Spleen (tissue), 7 donors: ENCODE measurements around the gene RSF1.

ENCODE experiments used
- CTCF ChIP-seq, 11 experiments: fragments of 200-600 bp in 7 of 11; fragments of 450-650 bp in 4 of 11; sonication (generic) in 4 of 11; IDR thresholded peaks in 8 of 11; conservative IDR thresholded peaks in 3 of 11; 1 replicate in 7 of 11; 2 replicates in 4 of 11; pipeline versions ENCODE4 v1.4.0 to v1.8.0; 2016 to 2021; ENCODE audit warnings: antibody characterized with exemption in 11 of 11, inconsistent platforms in 4 of 11, mild to moderate bottlenecking in 1 of 11
- POLR2AphosphoS5 ChIP-seq, 3 donors: sonication (generic); formaldehyde crosslinking; IDR thresholded peaks; one replicate each; pipeline ENCODE4 v1.5.1; 2017; ENCODE audit warnings: antibody characterized with exemption in 3 of 3
- donor health status: DM: no; HTN: no; CAD: no; lungs with moderate emphysema.
- donor health status: DM: no; HTN: no; CAD: no.
- donor health status: DM: no; HTN: no; CAD: no.

DNA sequence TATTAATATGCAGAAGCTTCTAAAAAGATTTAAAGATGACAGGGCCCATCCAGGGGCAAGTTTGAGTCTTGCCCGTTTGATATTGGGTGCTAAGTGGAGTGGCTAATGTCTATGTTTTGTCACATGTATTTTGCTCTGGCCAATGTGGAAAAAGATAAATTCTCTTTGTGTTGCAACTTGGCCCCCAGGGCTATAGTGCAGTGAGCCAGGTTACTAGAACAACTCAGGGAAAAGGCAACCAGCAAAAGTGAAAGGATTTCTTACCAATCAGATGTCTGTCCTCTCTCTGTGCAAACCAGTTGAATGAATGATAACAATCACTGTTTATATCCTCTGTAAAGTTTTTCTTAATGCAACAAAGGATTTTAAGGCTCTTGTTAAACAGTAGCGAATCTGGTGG lies 178.3 kb downstream of the RSF1 start:
- TF ChIP-seq POLR2AphosphoS5 (IDR thresholded peaks at IDR 0.05), result no peak
- no peak for TF ChIP-seq CTCF (IDR thresholded peaks at IDR 0.05 in 8 of 11, conservative IDR thresholded peaks at IDR 0.05 in 3 of 11)
